Sigmoid colon (tissue), 4 donors: ENCODE results near the gene SYAP1.

ENCODE experiments used
- CTCF ChIP-seq, 4 experiments: fragments of 450-650 bp in 3 of 4; fragments of 200-600 bp in 1 of 4; IDR thresholded peaks; one replicate each; pipeline ENCODE4 v1.5.1; 2016 to 2019; ENCODE audit warnings: antibody characterized with exemption in 4 of 4, mild to moderate bottlenecking in 3 of 4, moderate library complexity in 2 of 4
- EP300 ChIP-seq, 4 donors: sonication (generic); formaldehyde crosslinking; IDR thresholded peaks; one replicate each; pipeline ENCODE4 v1.6.1; 2017; ENCODE audit warnings: antibody characterized with exemption in 4 of 4
- POLR2A ChIP-seq, 2 donors: fragments of 450-650 bp; IDR thresholded peaks; one replicate each; pipeline ENCODE4 v1.6.1; 2016; ENCODE audit warnings: antibody characterized with exemption in 2 of 2, mild to moderate bottlenecking in 2 of 2, moderate library complexity in 2 of 2
- POLR2AphosphoS5 ChIP-seq, 4 donors: sonication (generic); formaldehyde crosslinking; IDR thresholded peaks; one replicate each; pipeline ENCODE4 v1.6.1; 2017; ENCODE audit warnings: antibody characterized with exemption in 4 of 4

GRCh38 chrX:16743604-16744325, 24.4 kb downstream of the SYAP1 start:
- no peak for TF ChIP-seq CTCF (IDR thresholded peaks at IDR 0.05)
- TF ChIP-seq EP300 (IDR thresholded peaks at IDR 0.05): no peak
- TF ChIP-seq POLR2A (IDR thresholded peaks at IDR 0.05): no peak
- TF ChIP-seq POLR2AphosphoS5 (IDR thresholded peaks at IDR 0.05): no peak
